Neural progenitor cell (in vitro differentiated cells): ENCODE data around the gene ANK3.

Source experiments
- EZH2 ChIP-seq: fragments of 200-600 bp; sonication (generic); IDR thresholded peaks from 2 replicates; pipeline ENCODE4 v1.6.1; 2017; ENCODE audit warnings: antibody characterized with exemption, mild to moderate bottlenecking, moderate library complexity
- EZH2phosphoT487 ChIP-seq: fragments of 200-600 bp; sonication (generic); IDR thresholded peaks from 2 replicates; pipeline ENCODE4 v1.6.1; 2017; ENCODE audit warnings: antibody characterized with exemption
- TF ChIP-seq, protein P1 (sequence below): fragments of 200-600 bp; sonication (generic); IDR thresholded peaks from 2 replicates; pipeline ENCODE4 v1.5.1; 2017; ENCODE audit warnings: antibody characterized with exemption, mild to moderate bottlenecking

DNA sequence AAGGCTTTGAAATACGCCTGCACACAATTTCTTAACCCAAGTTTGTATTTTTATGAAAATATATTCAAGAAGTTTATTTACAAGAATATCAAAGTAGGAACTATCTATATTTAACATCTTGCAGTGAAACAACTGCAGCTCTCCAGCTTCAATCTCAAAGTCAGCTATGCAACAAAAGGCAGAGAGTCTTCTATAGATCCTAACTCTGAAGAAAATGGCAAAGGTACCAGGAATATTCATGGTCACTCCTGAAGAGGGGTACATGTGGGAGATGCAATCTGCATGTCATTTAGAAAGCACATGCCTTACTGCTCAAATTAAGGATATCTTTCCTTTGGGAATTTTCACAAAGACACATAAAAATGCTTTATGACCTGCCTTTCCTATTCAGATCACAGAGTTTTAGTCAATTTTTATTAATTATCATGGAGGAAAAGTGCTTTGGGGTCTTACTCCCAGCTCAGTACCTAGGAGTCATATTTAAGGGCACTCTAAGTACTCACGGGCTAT, 1.5 kb downstream of the ANK3 start:
- TF ChIP-seq, protein P1, sequence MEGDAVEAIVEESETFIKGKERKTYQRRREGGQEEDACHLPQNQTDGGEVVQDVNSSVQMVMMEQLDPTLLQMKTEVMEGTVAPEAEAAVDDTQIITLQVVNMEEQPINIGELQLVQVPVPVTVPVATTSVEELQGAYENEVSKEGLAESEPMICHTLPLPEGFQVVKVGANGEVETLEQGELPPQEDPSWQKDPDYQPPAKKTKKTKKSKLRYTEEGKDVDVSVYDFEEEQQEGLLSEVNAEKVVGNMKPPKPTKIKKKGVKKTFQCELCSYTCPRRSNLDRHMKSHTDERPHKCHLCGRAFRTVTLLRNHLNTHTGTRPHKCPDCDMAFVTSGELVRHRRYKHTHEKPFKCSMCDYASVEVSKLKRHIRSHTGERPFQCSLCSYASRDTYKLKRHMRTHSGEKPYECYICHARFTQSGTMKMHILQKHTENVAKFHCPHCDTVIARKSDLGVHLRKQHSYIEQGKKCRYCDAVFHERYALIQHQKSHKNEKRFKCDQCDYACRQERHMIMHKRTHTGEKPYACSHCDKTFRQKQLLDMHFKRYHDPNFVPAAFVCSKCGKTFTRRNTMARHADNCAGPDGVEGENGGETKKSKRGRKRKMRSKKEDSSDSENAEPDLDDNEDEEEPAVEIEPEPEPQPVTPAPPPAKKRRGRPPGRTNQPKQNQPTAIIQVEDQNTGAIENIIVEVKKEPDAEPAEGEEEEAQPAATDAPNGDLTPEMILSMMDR, result no peak
- TF ChIP-seq EZH2, result no peak
- TF ChIP-seq EZH2phosphoT487, result no peak
